SK-N-SH (cell line): ENCODE data around the gene TEKT5. TPM values are rescaled to one million over a fixed set of nuclear protein-coding genes. Genes with fewer than 3 reads are reported as not detected.

Source experiments
- CTCF ChIA-PET: fragments of 300-600, 350-600 bp; formaldehyde crosslinking; extraction: SDS; loops from one replicate; lab custom pipeline; 2021; lab: Yijun Ruan, JAX
- POLR2A ChIA-PET: fragments of 350-600 bp; sonication (Branson Sonifier 250); formaldehyde crosslinking; extraction: SDS; loops from one replicate; lab custom pipeline; 2020; ENCODE audit warnings: antibody characterized with exemption, inconsistent platforms; lab: Yijun Ruan, JAX
- DNase-seq: peaks from one replicate; pipeline ENCODE4 v3.0.0; 2012
- H2AFZ ChIP-seq: fragments of 200-600 bp; sonication (generic); 2 replicates; pipeline ENCODE4 v1.8.1; 2016; ENCODE audit warnings: antibody characterized with exemption, mild to moderate bottlenecking, low read depth
- H3F3A ChIP-seq: fragments of 200-600 bp; sonication (generic); replicated peaks from 2 replicates; pipeline ENCODE3; 2016; ENCODE audit warnings: antibody characterized with exemption, mild to moderate bottlenecking; ENCODE audit not compliant: insufficient read depth
- H3K27ac ChIP-seq, 2 experiments: fragments of 200-500 bp in 1 of 2; fragments of 200-600 bp in 1 of 2; sonication (Bioruptor generic) in 1 of 2; sonication (generic), shearing (Covaris generic) in 1 of 2; 2 replicates each; pipeline versions ENCODE4 v1.5.1 to v1.6.1; 2014 to 2016; ENCODE audit warnings: low read depth in 2 of 2, inconsistent platforms in 1 of 2, low read length in 1 of 2, mild to moderate bottlenecking in 1 of 2, mixed read lengths in 1 of 2
- H3K27me3 ChIP-seq: fragments of 200-600 bp; sonication (generic), shearing (Covaris generic); 2 replicates; pipeline ENCODE4 v1.6.1; 2016; ENCODE audit warnings: mixed run types; ENCODE audit not compliant: insufficient read depth
- H3K36me3 ChIP-seq, 2 experiments: fragments of 200-500 bp in 1 of 2; fragments of 200-600 bp in 1 of 2; sonication (Bioruptor generic) in 1 of 2; sonication (generic) in 1 of 2; replicated peaks in 1 of 2; 2 replicates each; pipeline versions ENCODE3 to v1.5.1; 2014 to 2016; ENCODE audit warnings: low read length in 1 of 2, mild to moderate bottlenecking in 1 of 2; ENCODE audit not compliant: insufficient read depth in 2 of 2, control insufficient read depth in 1 of 2
- H3K4me1 ChIP-seq, 2 experiments: fragments of 200-500 bp in 1 of 2; fragments of 200-600 bp in 1 of 2; sonication (Bioruptor generic) in 1 of 2; sonication (generic), shearing (Covaris generic) in 1 of 2; 2 replicates each; pipeline versions ENCODE4 v1.5.1 to v1.6.1; 2014 to 2016; ENCODE audit warnings: low read depth in 1 of 2, low read length in 1 of 2, mixed run types in 1 of 2; ENCODE audit not compliant: insufficient read depth in 2 of 2, control insufficient read depth in 1 of 2
- H3K4me2 ChIP-seq: fragments of 200-600 bp; sonication (generic), shearing (Covaris generic); 2 replicates; pipeline ENCODE4 v1.6.1; 2017; ENCODE audit warnings: mixed run types
- H3K4me3 ChIP-seq, 2 experiments: fragments of 200-500 bp in 1 of 2; fragments of 200-600 bp in 1 of 2; sonication (Bioruptor generic) in 1 of 2; sonication (generic), shearing (Covaris generic) in 1 of 2; 2 replicates each; pipeline versions ENCODE4 v1.5.1 to v1.8.1; 2014 to 2016; ENCODE audit warnings: low read depth in 2 of 2, inconsistent platforms in 1 of 2, low read length in 1 of 2, mild to moderate bottlenecking in 1 of 2, mixed read lengths in 1 of 2, moderate library complexity in 1 of 2
- H3K79me2 ChIP-seq: fragments of 200-600 bp; sonication (generic); 2 replicates; pipeline ENCODE4 v1.8.1; 2017; ENCODE audit warnings: mild to moderate bottlenecking; ENCODE audit not compliant: insufficient read depth
- H3K9ac ChIP-seq: fragments of 200-600 bp; sonication (generic); 2 replicates; pipeline ENCODE4 v1.6.1; 2017; ENCODE audit warnings: mixed run types
- H3K9me2 ChIP-seq: fragments of 200-600 bp; sonication (generic); 2 replicates; pipeline ENCODE4 v1.6.1; 2017; ENCODE audit warnings: mixed run types
- H3K9me3 ChIP-seq: fragments of 200-600 bp; sonication (generic); 2 replicates; pipeline ENCODE4 v1.6.1; 2017; ENCODE audit warnings: mixed run types, mild to moderate bottlenecking, moderate library complexity
- H4K20me1 ChIP-seq: fragments of 200-600 bp; sonication (generic); 2 replicates; pipeline ENCODE4 v1.6.1; 2017; ENCODE audit warnings: mild to moderate bottlenecking, mixed run types; ENCODE audit not compliant: insufficient read depth
- CHD2 ChIP-seq: fragments of 150-350 bp; IDR thresholded peaks from 2 replicates; pipeline ENCODE4 v1.6.1; 2018; ENCODE audit warnings: low read length; ENCODE audit not compliant: partially characterized antibody
- ELF1 ChIP-seq: IDR thresholded peaks from 2 replicates; pipeline ENCODE4 v1.4.0; 2012
- EP300 ChIP-seq, 2 experiments: IDR thresholded peaks; 2 replicates each; pipeline versions ENCODE4 v1.4.0 to v1.6.1; 2012; ENCODE audit warnings: borderline replicate concordance in 1 of 2, low read depth in 1 of 2, low read length in 1 of 2
- EZH2phosphoT487 ChIP-seq: fragments of 200-600 bp; sonication (generic); IDR thresholded peaks from 2 replicates; pipeline ENCODE4 v1.6.1; 2017; ENCODE audit warnings: low read depth, mixed run types, mild to moderate bottlenecking, antibody characterized with exemption, moderate library complexity, borderline replicate concordance
- FOSL2 ChIP-seq: IDR thresholded peaks from 2 replicates; pipeline ENCODE4 v1.4.0; 2012; ENCODE audit warnings: low read depth, mild to moderate bottlenecking, moderate library complexity, borderline replicate concordance
- GATA2 ChIP-seq: sonication (generic); formaldehyde crosslinking; IDR thresholded peaks from 2 replicates; pipeline ENCODE4 v1.5.0; 2020; ENCODE audit warnings: mild to moderate bottlenecking, missing genetic modification reagents
- IRF3 ChIP-seq: fragments of 150-350 bp; IDR thresholded peaks from 2 replicates; pipeline ENCODE4 v1.6.1; 2016; ENCODE audit warnings: mild to moderate bottlenecking, low read depth, low read length
- MEF2A ChIP-seq: IDR thresholded peaks from 2 replicates; pipeline ENCODE4 v1.4.0; 2012; ENCODE audit warnings: low read depth, borderline replicate concordance
- PBX3 ChIP-seq: IDR thresholded peaks from 2 replicates; pipeline ENCODE4; 2012
- POLR2AphosphoS5 ChIP-seq: IDR thresholded peaks from 2 replicates; pipeline ENCODE4 v1.6.1; 2012; ENCODE audit warnings: low read depth, low read length
- RAD21 ChIP-seq: IDR thresholded peaks from 2 replicates; pipeline ENCODE4 v1.6.1; 2012; ENCODE audit warnings: mild to moderate bottlenecking, low read length
- REST ChIP-seq: IDR thresholded peaks from 2 replicates; pipeline ENCODE4 v1.6.1; 2012; ENCODE audit warnings: mild to moderate bottlenecking, low read depth, low read length, moderate library complexity
- RFX5 ChIP-seq: IDR thresholded peaks from 2 replicates; pipeline ENCODE4 v1.6.1; 2012; ENCODE audit warnings: mild to moderate bottlenecking, improper control_type of control experiment, low read length
- SMC3 ChIP-seq: IDR thresholded peaks from 2 replicates; pipeline ENCODE4 v1.6.1; 2012; ENCODE audit warnings: low read depth, low read length, improper control_type of control experiment
- TAF1 ChIP-seq: IDR thresholded peaks from 2 replicates; pipeline ENCODE4 v1.6.1; 2012; ENCODE audit warnings: low read depth, mild to moderate bottlenecking, low read length, moderate library complexity, borderline replicate concordance
- TCF12 ChIP-seq: IDR thresholded peaks from 2 replicates; pipeline ENCODE4 v1.4.0; 2012
- USF1 ChIP-seq: IDR thresholded peaks from 2 replicates; pipeline ENCODE4 v1.4.0; 2012; ENCODE audit warnings: low read depth, borderline replicate concordance
- USF2 ChIP-seq: fragments of 150-350 bp; IDR thresholded peaks from 2 replicates; pipeline ENCODE4 v1.6.1; 2017; ENCODE audit warnings: antibody characterized with exemption, low read length, low read depth, borderline replicate concordance
- ZBTB33 ChIP-seq: IDR thresholded peaks from 2 replicates; pipeline ENCODE4 v1.4.0; 2012; ENCODE audit warnings: low read depth, borderline replicate concordance
- WGBS: methylation state at CpG from one replicate; pipeline ENCODE4 v1.1.6; 2017; ENCODE audit warnings: low lambda C conversion rate; 5-methylcytosine and 5-hydroxymethylcytosine counted together
- polyA plus RNA-seq, 3 experiments: library from polyadenylated mRNA; depleted of rRNA; stranded (reverse); fragments of >200 nt; gene quantifications; 2 replicates each; pipeline ENCODE4 v1.2.3, GENCODE V29; 2012

TEKT5 gene
- polyA plus RNA-seq, 1 of the 3 experiments (the other 2 are of a cell fraction), result not detected

- Histone ChIP-seq H3K9ac (no peak overlapping the region), H3F3A (no peaks in the 10 kb centered on the region), H3K27ac (no peak overlapping the region), H3K4me1 (no peaks in the 10 kb centered on the region; a peak in 1 of 4 replicates), H3K4me3 (no peak overlapping the region), H3K9me3 (no peaks in the 10 kb centered on the region), H3K79me2 (no peaks in the 10 kb centered on the region), H3K27me3 (peaks cover 17% of the 10 kb centered on the region; the same call in 1 of the 2 replicates), H2AFZ (no peak overlapping the region), H4K20me1 (no peaks in the 10 kb centered on the region), H3K36me3 (no peaks in the 10 kb centered on the region), H3K9me2 (no peaks in the 10 kb centered on the region), H3K4me2 (no peak overlapping the region)
- POLR2A ChIA-PET, result no interaction called here
- CTCF ChIA-PET, result interaction anchor here (1.1 to 2.6 kb wide), 2 partner anchors 14 to 103 kb away, joined by 3 to 8 read pairs; no protein-coding TSS in a partner anchor
- 47% methylated on average over 28 of the region's 29 CpGs for WGBS
- DNase-seq, result no peak
- no peak for TF ChIP-seq MEF2A
- no peak for TF ChIP-seq REST
- TF ChIP-seq EZH2phosphoT487, result no peak
- TF ChIP-seq EP300 (IDR thresholded peaks at IDR 0.05; ENCODE audit: borderline replicate concordance in 1 of 2, low read depth in 1 of 2, low read length in 1 of 2), result no peak
- no peak for TF ChIP-seq USF2
- no peak for TF ChIP-seq RAD21
- no peak for TF ChIP-seq USF1
- TF ChIP-seq TCF12, result no peak
- no peak for TF ChIP-seq SMC3
- no peak for TF ChIP-seq FOSL2
- no peak for TF ChIP-seq POLR2AphosphoS5
- TF ChIP-seq PBX3, result no peak
- TF ChIP-seq ELF1, result no peak
- no peak for TF ChIP-seq RFX5
- no peak for TF ChIP-seq ZBTB33
- TF ChIP-seq IRF3, result no peak
- no peak for TF ChIP-seq GATA2 (CRISPR knock-in tag)
- TF ChIP-seq CHD2, result no peak
- no peak for TF ChIP-seq TAF1
These were observed 13.1 kb downstream of the TEKT5 start for GRCh38 chr16:10681310-10682308.
